HepG2 (cell line): ENCODE results near the gene THADA. TPM values are rescaled to one million over a fixed set of nuclear protein-coding genes. Genes with fewer than 3 reads are reported as not detected.
A peak's percentile ranks its signal among the peaks of the same experiment; 100 is the strongest.

Experiments used
- FOSL2 ChIP-seq: sonication (generic); formaldehyde crosslinking; IDR thresholded peaks from 2 replicates; pipeline ENCODE4 v1.4.0; 2020; ENCODE audit warnings: missing genetic modification reagents
- HOXA5 ChIP-seq: sonication (generic); formaldehyde crosslinking; IDR thresholded peaks from 2 replicates; pipeline ENCODE4 v1.4.0; 2020; ENCODE audit warnings: missing genetic modification reagents
- MED1 ChIP-seq: sonication (generic); formaldehyde crosslinking; IDR thresholded peaks from 2 replicates; pipeline ENCODE4 v1.4.0; 2020; ENCODE audit warnings: missing genetic modification reagents
- MLLT10 ChIP-seq: sonication (generic); formaldehyde crosslinking; IDR thresholded peaks from 2 replicates; pipeline ENCODE4 v1.4.0; 2020; ENCODE audit warnings: missing genetic modification reagents
- MZF1 ChIP-seq: sonication (generic); formaldehyde crosslinking; IDR thresholded peaks from 2 replicates; pipeline ENCODE4 v1.8.1; 2023; ENCODE audit warnings: mild to moderate bottlenecking, missing genetic modification reagents, borderline replicate concordance
- NFE2L1 ChIP-seq: sonication (generic); formaldehyde crosslinking; IDR thresholded peaks from 2 replicates; pipeline ENCODE4 v1.4.0; 2020; ENCODE audit warnings: missing genetic modification reagents, mild to moderate bottlenecking, borderline replicate concordance
- SUZ12 ChIP-seq: fragments of 150-350 bp; IDR thresholded peaks from 2 replicates; pipeline ENCODE4 v1.6.1; 2014; ENCODE audit warnings: low read depth, low read length
- ZNF274 ChIP-seq: sonication (generic); formaldehyde crosslinking; IDR thresholded peaks from 2 replicates; pipeline ENCODE4 v1.5.1; 2020; ENCODE audit warnings: mild to moderate bottlenecking, missing genetic modification reagents
- ZNF292 ChIP-seq: sonication (generic); formaldehyde crosslinking; IDR thresholded peaks from 2 replicates; pipeline ENCODE4 v1.8.1; 2022; ENCODE audit warnings: mild to moderate bottlenecking, low read depth, missing genetic modification reagents, borderline replicate concordance
- ZNF431 ChIP-seq: sonication (generic); formaldehyde crosslinking; IDR thresholded peaks from 2 replicates; pipeline ENCODE4 v1.9.0; 2022; ENCODE audit warnings: missing genetic modification reagents, low read depth, mild to moderate bottlenecking, borderline replicate concordance
- polyA plus RNA-seq, 8 experiments: library from polyadenylated mRNA; depleted of rRNA in 3 of 8; stranded (reverse) in 7 of 8; unstranded in 1 of 8; fragments of >200 nt; fragmentation: Illumina TruSeq in 4 of 8; extraction: Trizol in 4 of 8; gene quantifications; 2 replicates each; pipeline versions ENCODE4 v1.2.1 to v1.2.3, GENCODE V29; 2011 to 2016; ENCODE audit warnings: low read depth in 4 of 8, missing spikeins in 1 of 8, mixed read lengths in 1 of 8; ENCODE audit not compliant: insufficient read depth in 1 of 8
- total RNA-seq, 5 experiments: library from RNA; depleted of rRNA; stranded (reverse); fragments of >200 nt; fragmentation: Illumina TruSeq; extraction: Trizol; gene quantifications; 2 replicates each; pipeline ENCODE4 v1.2.3, GENCODE V29; 2016; ENCODE audit warnings: low read depth in 1 of 5
- TF ChIP-seq, protein P1 (sequence below): sonication (generic); formaldehyde crosslinking; IDR thresholded peaks from 2 replicates; pipeline ENCODE4 v1.5.1; 2020; ENCODE audit warnings: mild to moderate bottlenecking, missing genetic modification reagents
- TF ChIP-seq, protein P2 (sequence below), 2 experiments: sonication (generic) in 1 of 2; formaldehyde crosslinking in 1 of 2; IDR thresholded peaks; 2 replicates each; pipeline versions ENCODE4 v1.4.0 to v1.6.1; 2018 to 2020; ENCODE audit warnings: missing genetic modification reagents in 2 of 2, borderline replicate concordance in 1 of 2, low read depth in 1 of 2, mild to moderate bottlenecking in 1 of 2, missing biosample characterization in 1 of 2
- TF ChIP-seq, protein P3 (sequence below): sonication (generic); formaldehyde crosslinking; IDR thresholded peaks from 2 replicates; pipeline ENCODE4 v1.4.0; 2020; ENCODE audit warnings: mild to moderate bottlenecking, missing genetic modification reagents, borderline replicate concordance
- TF ChIP-seq, protein P4 (sequence below): sonication (generic); formaldehyde crosslinking; IDR thresholded peaks from 2 replicates; pipeline ENCODE4 v1.5.0; 2020; ENCODE audit warnings: mild to moderate bottlenecking, missing genetic modification reagents
- TF ChIP-seq, protein P5 (sequence below): sonication (generic); formaldehyde crosslinking; IDR thresholded peaks from 2 replicates; pipeline ENCODE4 v1.8.0; 2022; ENCODE audit warnings: missing genetic modification reagents, mild to moderate bottlenecking, borderline replicate concordance

Gene THADA
- total and polyA plus RNA-seq, 2 of the 13 experiments (the other 11 are each of a cell fraction or from before 2014, with no cell fraction given): 12.7 to 21.7 TPM

DNA sequence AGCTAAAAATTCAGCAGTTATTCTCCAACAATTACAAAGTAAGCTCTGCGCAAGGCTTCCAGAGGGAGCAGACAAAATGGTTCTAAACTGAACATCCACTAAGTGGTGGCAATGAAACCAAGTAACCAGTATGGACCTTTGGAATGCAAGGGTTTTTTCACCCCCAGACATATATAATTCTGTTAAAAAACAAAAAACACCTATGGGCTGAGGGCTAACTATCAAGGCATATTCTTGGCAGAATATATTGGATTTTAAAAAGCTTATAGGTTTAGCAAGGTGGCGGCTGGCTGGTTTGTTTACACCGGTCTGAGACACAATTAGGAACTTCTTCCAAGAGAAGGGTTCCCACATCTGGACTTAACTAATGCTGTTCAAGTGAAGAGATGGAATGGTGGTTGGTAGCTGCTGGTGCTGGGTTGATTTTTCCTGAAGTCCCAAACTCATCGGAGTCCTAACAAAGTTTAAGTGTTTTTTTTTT is 372.3 kb downstream of the THADA start (continued):
- TF ChIP-seq, protein P1, sequence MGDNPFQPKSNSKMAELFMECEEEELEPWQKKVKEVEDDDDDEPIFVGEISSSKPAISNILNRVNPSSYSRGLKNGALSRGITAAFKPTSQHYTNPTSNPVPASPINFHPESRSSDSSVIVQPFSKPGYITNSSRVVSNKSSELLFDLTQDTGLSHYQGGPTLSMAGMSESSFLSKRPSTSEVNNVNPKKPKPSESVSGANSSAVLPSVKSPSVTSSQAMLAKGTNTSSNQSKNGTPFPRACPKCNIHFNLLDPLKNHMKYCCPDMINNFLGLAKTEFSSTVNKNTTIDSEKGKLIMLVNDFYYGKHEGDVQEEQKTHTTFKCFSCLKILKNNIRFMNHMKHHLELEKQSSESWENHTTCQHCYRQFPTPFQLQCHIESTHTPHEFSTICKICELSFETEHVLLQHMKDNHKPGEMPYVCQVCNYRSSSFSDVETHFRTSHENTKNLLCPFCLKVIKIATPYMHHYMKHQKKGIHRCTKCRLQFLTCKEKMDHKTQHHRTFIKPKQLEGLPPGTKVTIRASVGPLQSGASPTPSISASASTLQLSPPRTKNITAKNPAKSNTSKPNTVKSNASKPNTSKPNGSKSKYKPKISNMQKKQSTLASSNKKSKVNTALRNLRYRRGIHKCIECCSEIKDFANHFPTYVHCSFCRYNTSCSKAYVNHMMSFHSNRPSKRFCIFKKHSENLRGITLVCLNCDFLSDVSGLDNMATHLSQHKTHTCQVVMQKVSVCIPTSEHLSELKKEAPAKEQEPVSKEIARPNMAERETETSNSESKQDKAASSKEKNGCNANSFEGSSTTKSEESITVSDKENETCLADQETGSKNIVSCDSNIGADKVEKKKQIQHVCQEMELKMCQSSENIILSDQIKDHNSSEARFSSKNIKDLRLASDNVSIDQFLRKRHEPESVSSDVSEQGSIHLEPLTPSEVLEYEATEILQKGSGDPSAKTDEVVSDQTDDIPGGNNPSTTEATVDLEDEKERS (CRISPR knock-in tag): peak; percentile 15; the same call in 1 of the 2 replicates
- no peak for TF ChIP-seq MLLT10
- TF ChIP-seq MZF1 (CRISPR knock-in tag): no peak
- peak; percentile 29; the same call in 1 of the 2 replicates for TF ChIP-seq MED1 (CRISPR knock-in tag)
- TF ChIP-seq, protein P2, sequence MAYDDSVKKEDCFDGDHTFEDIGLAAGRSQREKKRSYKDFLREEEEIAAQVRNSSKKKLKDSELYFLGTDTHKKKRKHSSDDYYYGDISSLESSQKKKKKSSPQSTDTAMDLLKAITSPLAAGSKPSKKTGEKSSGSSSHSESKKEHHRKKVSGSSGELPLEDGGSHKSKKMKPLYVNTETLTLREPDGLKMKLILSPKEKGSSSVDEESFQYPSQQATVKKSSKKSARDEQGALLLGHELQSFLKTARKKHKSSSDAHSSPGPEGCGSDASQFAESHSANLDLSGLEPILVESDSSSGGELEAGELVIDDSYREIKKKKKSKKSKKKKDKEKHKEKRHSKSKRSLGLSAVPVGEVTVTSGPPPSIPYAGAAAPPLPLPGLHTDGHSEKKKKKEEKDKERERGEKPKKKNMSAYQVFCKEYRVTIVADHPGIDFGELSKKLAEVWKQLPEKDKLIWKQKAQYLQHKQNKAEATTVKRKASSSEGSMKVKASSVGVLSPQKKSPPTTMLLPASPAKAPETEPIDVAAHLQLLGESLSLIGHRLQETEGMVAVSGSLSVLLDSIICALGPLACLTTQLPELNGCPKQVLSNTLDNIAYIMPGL (CRISPR knock-in tag; IDR thresholded peaks at IDR 0.05; ENCODE audit: borderline replicate concordance in 1 of 2, low read depth in 1 of 2): no peak
- no peak for TF ChIP-seq FOSL2 (CRISPR knock-in tag)
- TF ChIP-seq ZNF292 (CRISPR knock-in tag): no peak
- no peak for TF ChIP-seq ZNF274 (CRISPR knock-in tag)
- TF ChIP-seq HOXA5 (CRISPR knock-in tag): no peak; the same call in 1 of the 2 replicates
- TF ChIP-seq, protein P3, sequence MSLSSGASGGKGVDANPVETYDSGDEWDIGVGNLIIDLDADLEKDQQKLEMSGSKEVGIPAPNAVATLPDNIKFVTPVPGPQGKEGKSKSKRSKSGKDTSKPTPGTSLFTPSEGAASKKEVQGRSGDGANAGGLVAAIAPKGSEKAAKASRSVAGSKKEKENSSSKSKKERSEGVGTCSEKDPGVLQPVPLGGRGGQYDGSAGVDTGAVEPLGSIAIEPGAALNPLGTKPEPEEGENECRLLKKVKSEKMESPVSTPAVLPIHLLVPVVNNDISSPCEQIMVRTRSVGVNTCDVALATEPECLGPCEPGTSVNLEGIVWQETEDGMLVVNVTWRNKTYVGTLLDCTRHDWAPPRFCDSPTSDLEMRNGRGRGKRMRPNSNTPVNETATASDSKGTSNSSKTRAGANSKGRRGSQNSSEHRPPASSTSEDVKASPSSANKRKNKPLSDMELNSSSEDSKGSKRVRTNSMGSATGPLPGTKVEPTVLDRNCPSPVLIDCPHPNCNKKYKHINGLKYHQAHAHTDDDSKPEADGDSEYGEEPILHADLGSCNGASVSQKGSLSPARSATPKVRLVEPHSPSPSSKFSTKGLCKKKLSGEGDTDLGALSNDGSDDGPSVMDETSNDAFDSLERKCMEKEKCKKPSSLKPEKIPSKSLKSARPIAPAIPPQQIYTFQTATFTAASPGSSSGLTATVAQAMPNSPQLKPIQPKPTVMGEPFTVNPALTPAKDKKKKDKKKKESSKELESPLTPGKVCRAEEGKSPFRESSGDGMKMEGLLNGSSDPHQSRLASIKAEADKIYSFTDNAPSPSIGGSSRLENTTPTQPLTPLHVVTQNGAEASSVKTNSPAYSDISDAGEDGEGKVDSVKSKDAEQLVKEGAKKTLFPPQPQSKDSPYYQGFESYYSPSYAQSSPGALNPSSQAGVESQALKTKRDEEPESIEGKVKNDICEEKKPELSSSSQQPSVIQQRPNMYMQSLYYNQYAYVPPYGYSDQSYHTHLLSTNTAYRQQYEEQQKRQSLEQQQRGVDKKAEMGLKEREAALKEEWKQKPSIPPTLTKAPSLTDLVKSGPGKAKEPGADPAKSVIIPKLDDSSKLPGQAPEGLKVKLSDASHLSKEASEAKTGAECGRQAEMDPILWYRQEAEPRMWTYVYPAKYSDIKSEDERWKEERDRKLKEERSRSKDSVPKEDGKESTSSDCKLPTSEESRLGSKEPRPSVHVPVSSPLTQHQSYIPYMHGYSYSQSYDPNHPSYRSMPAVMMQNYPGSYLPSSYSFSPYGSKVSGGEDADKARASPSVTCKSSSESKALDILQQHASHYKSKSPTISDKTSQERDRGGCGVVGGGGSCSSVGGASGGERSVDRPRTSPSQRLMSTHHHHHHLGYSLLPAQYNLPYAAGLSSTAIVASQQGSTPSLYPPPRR (CRISPR knock-in tag): no peak
- TF ChIP-seq, protein P4, sequence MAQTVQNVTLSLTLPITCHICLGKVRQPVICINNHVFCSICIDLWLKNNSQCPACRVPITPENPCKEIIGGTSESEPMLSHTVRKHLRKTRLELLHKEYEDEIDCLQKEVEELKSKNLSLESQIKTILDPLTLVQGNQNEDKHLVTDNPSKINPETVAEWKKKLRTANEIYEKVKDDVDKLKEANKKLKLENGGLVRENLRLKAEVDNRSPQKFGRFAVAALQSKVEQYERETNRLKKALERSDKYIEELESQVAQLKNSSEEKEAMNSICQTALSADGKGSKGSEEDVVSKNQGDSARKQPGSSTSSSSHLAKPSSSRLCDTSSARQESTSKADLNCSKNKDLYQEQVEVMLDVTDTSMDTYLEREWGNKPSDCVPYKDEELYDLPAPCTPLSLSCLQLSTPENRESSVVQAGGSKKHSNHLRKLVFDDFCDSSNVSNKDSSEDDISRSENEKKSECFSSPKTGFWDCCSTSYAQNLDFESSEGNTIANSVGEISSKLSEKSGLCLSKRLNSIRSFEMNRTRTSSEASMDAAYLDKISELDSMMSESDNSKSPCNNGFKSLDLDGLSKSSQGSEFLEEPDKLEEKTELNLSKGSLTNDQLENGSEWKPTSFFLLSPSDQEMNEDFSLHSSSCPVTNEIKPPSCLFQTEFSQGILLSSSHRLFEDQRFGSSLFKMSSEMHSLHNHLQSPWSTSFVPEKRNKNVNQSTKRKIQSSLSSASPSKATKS (CRISPR knock-in tag): no peak
- TF ChIP-seq SUZ12: no peak
- no peak for TF ChIP-seq NFE2L1 (CRISPR knock-in tag)
- no peak for TF ChIP-seq ZNF431 (CRISPR knock-in tag)
- TF ChIP-seq, protein P5, sequence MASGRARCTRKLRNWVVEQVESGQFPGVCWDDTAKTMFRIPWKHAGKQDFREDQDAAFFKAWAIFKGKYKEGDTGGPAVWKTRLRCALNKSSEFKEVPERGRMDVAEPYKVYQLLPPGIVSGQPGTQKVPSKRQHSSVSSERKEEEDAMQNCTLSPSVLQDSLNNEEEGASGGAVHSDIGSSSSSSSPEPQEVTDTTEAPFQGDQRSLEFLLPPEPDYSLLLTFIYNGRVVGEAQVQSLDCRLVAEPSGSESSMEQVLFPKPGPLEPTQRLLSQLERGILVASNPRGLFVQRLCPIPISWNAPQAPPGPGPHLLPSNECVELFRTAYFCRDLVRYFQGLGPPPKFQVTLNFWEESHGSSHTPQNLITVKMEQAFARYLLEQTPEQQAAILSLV (CRISPR knock-in tag): no peak
